H9 (cell line): ENCODE results near the gene KCNV2. TPM values are rescaled to one million over a fixed set of nuclear protein-coding genes. Genes with fewer than 3 reads are reported as not detected.

Source experiments
- DNase-seq: peaks from one replicate; pipeline ENCODE4 v3.0.0-alpha.2; 2017
- H2AFZ ChIP-seq: one replicate; pipeline ENCODE4 v1.6.1; 2013; ENCODE audit warnings: mild to moderate bottlenecking, low read length, control low read depth, moderate library complexity
- H2AK5ac ChIP-seq: 2 replicates; pipeline ENCODE4 v1.6.1; 2013; ENCODE audit warnings: low read length, control low read depth, mixed read lengths; ENCODE audit not compliant: insufficient read length
- H2BK120ac ChIP-seq: one replicate; pipeline ENCODE4 v1.6.1; 2013; ENCODE audit warnings: low read depth, mild to moderate bottlenecking, low read length, control low read depth, inconsistent platforms; ENCODE audit not compliant: poor library complexity, severe bottlenecking
- H2BK12ac ChIP-seq: 2 replicates; pipeline ENCODE4 v1.6.1; 2013; ENCODE audit warnings: low read length, control low read depth, mixed read lengths, low read depth; ENCODE audit not compliant: insufficient read length
- H2BK15ac ChIP-seq: 2 replicates; pipeline ENCODE4 v1.6.1; 2013; ENCODE audit warnings: low read depth, low read length, control low read depth
- H2BK20ac ChIP-seq: one replicate; pipeline ENCODE4 v1.6.1; 2013; ENCODE audit warnings: low read depth, mild to moderate bottlenecking, low read length, control low read depth, inconsistent platforms; ENCODE audit not compliant: poor library complexity, severe bottlenecking
- H2BK5ac ChIP-seq: 2 replicates; pipeline ENCODE4 v1.6.1; 2013; ENCODE audit warnings: low read length, control low read depth, mixed read lengths; ENCODE audit not compliant: insufficient read length
- H3K14ac ChIP-seq: 2 replicates; pipeline ENCODE4 v1.6.1; 2013; ENCODE audit warnings: low read length, control low read depth; ENCODE audit not compliant: insufficient read depth
- H3K18ac ChIP-seq: 2 replicates; pipeline ENCODE4 v1.6.1; 2013; ENCODE audit warnings: low read depth, mild to moderate bottlenecking, mixed read lengths, low read length, control low read depth; ENCODE audit not compliant: insufficient read length
- H3K23ac ChIP-seq: 2 replicates; pipeline ENCODE4 v1.6.1; 2013; ENCODE audit warnings: low read length, control low read depth, mixed read lengths, low read depth; ENCODE audit not compliant: insufficient read length
- H3K23me2 ChIP-seq: 2 replicates; pipeline ENCODE4 v1.6.1; 2013; ENCODE audit warnings: low read depth, mild to moderate bottlenecking, mixed read lengths, low read length, control low read depth; ENCODE audit not compliant: insufficient read length, poor library complexity, severe bottlenecking
- H3K27ac ChIP-seq: 2 replicates; pipeline ENCODE4 v1.5.1; 2013; ENCODE audit warnings: low read length, control low read depth, mixed read lengths, low read depth; ENCODE audit not compliant: insufficient read length
- H3K27me3 ChIP-seq: 2 replicates; pipeline ENCODE4 v1.6.1; 2013; ENCODE audit warnings: low read length, control low read depth, inconsistent platforms; ENCODE audit not compliant: insufficient read depth
- H3K4ac ChIP-seq: 2 replicates; pipeline ENCODE4 v1.6.1; 2013; ENCODE audit warnings: low read depth, mild to moderate bottlenecking, control low read depth, inconsistent platforms, low read length, moderate library complexity
- H3K4me1 ChIP-seq: 2 replicates; pipeline ENCODE4 v1.6.1; 2013; ENCODE audit warnings: low read length, control low read depth, inconsistent platforms; ENCODE audit not compliant: insufficient read depth
- H3K4me2 ChIP-seq: 2 replicates; pipeline ENCODE4 v1.6.1; 2013; ENCODE audit warnings: low read length, control low read depth, mixed read lengths; ENCODE audit not compliant: insufficient read length, insufficient read depth
- H3K56ac ChIP-seq: 2 replicates; pipeline ENCODE4 v1.6.1; 2013; ENCODE audit warnings: low read depth, mild to moderate bottlenecking, mixed read lengths, low read length, control low read depth; ENCODE audit not compliant: insufficient read length
- H3K79me1 ChIP-seq: 2 replicates; pipeline ENCODE4 v1.6.1; 2013; ENCODE audit warnings: low read depth, mild to moderate bottlenecking, moderate library complexity, low read length, control low read depth, inconsistent platforms; ENCODE audit not compliant: insufficient read depth, poor library complexity, severe bottlenecking
- H3K79me2 ChIP-seq: 2 replicates; pipeline ENCODE4 v1.6.1; 2013; ENCODE audit warnings: low read length, control low read depth, inconsistent platforms; ENCODE audit not compliant: insufficient read depth
- H3K9ac ChIP-seq: 2 replicates; pipeline ENCODE4 v1.6.1; 2013; ENCODE audit warnings: low read length, control low read depth, mixed read lengths; ENCODE audit not compliant: insufficient read length; ENCODE audit errors: extremely low read depth
- H3K9me3 ChIP-seq: one replicate; pipeline ENCODE4 v1.6.1; 2013; ENCODE audit warnings: low read depth, low read length, inconsistent platforms; ENCODE audit not compliant: control insufficient read depth
- H3T11ph ChIP-seq: one replicate; pipeline ENCODE4 v1.6.1; 2013; ENCODE audit warnings: mild to moderate bottlenecking, low read length, control low read depth, inconsistent platforms
- H4K20me1 ChIP-seq: one replicate; pipeline ENCODE4 v1.6.1; 2013; ENCODE audit not compliant: control insufficient read depth, insufficient read length, insufficient read depth
- H4K5ac ChIP-seq: 2 replicates; pipeline ENCODE4 v1.6.1; 2013; ENCODE audit warnings: low read depth, mild to moderate bottlenecking, mixed read lengths, low read length, control low read depth; ENCODE audit not compliant: insufficient read length
- H4K8ac ChIP-seq: replicated peaks from 2 replicates; pipeline ENCODE4 v1.6.1; 2013; ENCODE audit warnings: low read length, control low read depth, mixed read lengths, low read depth; ENCODE audit not compliant: insufficient read length
- H4K91ac ChIP-seq: 2 replicates; pipeline ENCODE4 v1.6.1; 2013; ENCODE audit warnings: low read depth, mild to moderate bottlenecking, moderate library complexity, mixed read lengths, low read length, control low read depth; ENCODE audit not compliant: insufficient read length
- H3K27ac Mint-ChIP-seq, 3 experiments: 2 replicates in 2 of 3; 3 replicates in 1 of 3; pipeline ENCODE4 v1.8.0; 2020 to 2021; ENCODE audit warnings: mixed read lengths in 3 of 3, mild to moderate bottlenecking in 1 of 3, moderate library complexity in 1 of 3
- H3K27me3 Mint-ChIP-seq: 2 replicates; pipeline ENCODE4 v1.8.0; 2021; ENCODE audit warnings: low read depth, mild to moderate bottlenecking, moderate library complexity, mixed read lengths
- H3K36me3 Mint-ChIP-seq, 3 experiments: 2 replicates in 2 of 3; 3 replicates in 1 of 3; pipeline ENCODE4 v1.8.0; 2020 to 2021; ENCODE audit warnings: low read depth in 3 of 3, mixed read lengths in 3 of 3; ENCODE audit not compliant: insufficient read depth in 1 of 3
- H3K4me1 Mint-ChIP-seq, 2 experiments: 2 replicates each; pipeline ENCODE4 v1.8.0; 2020; ENCODE audit warnings: mixed read lengths in 2 of 2
- H3K4me3 Mint-ChIP-seq, 2 experiments: 2 replicates in 1 of 2; 3 replicates in 1 of 2; pipeline ENCODE4 v1.8.0; 2020 to 2021; ENCODE audit warnings: mild to moderate bottlenecking in 2 of 2, mixed read lengths in 2 of 2, moderate library complexity in 1 of 2
- H3K9me3 Mint-ChIP-seq, 2 experiments: 2 replicates in 1 of 2; 3 replicates in 1 of 2; pipeline ENCODE4 v1.8.0; 2020; ENCODE audit warnings: mild to moderate bottlenecking in 2 of 2, mixed read lengths in 2 of 2, moderate library complexity in 1 of 2
- WGBS: extraction: QIAGEN DNeasy Blood & Tissue Kit; methylation state at CpG from one replicate; pipeline ENCODE4 v1.1.7; 2013; ENCODE audit warnings: missing lambda C conversion rate, low lambda C conversion rate, mixed read lengths; ENCODE audit not compliant: insufficient read length; ENCODE audit errors: extremely low coverage; 5-methylcytosine and 5-hydroxymethylcytosine counted together
- total RNA-seq: library from RNA; stranded (reverse); gene quantifications from 2 replicates; pipeline ENCODE4 v1.2.1, GENCODE V29; 2021
- TF ChIP-seq, protein P1 (sequence below): fragments of 200-600 bp; sonication (generic); conservative IDR thresholded peaks from 3 replicates; pipeline ENCODE4 v1.8.0; 2021; ENCODE audit warnings: antibody characterized with exemption, mild to moderate bottlenecking

KCNV2 gene
- total RNA-seq, 1 experiment from 2014 or later = not detected

DNA sequence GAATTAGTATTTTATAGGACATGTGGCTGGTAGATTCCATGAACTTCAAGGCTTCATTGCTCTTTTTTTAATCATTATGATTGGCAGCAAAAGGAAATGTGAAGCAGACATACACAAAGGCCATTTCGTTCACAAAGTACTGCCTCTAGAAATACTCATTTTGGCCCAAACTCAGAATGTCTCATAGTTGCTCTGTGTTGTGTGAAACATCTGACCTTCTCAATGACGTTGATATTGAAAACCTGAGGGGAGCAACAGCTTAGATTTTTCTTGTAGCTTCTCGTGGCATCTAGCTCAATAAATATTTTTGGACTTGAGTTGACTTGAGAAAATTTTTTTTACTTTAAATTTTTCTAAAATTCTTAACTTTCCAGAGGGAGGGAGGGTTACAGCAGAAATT lies 12.4 kb downstream of the KCNV2 start:
- H4K8ac ChIP-seq = no peak overlapping the region
- H3K56ac ChIP-seq = no peak overlapping the region
- H3K79me2 ChIP-seq = no peaks in the 10 kb centered on the region
- no peaks in the 10 kb centered on the region for H3K4me1 ChIP-seq
- H3T11ph ChIP-seq = no peak overlapping the region
- H3K79me1 ChIP-seq = no peaks in the 10 kb centered on the region
- H3K4me2 ChIP-seq = no peak overlapping the region
- peaks cover 0 to 4% (median 3%) of the 10 kb centered on the region in 3 experiments; a peak in 3 of 7 replicates for H3K36me3 Mint-ChIP-seq
- H4K5ac ChIP-seq = no peak overlapping the region
- no peak overlapping the region for H2BK12ac ChIP-seq
- H3K23me2 ChIP-seq = no peaks in the 10 kb centered on the region
- no peak overlapping the region for H3K27ac Mint-ChIP-seq
- no peak overlapping the region for H3K4me3 Mint-ChIP-seq
- H3K23ac ChIP-seq = no peak overlapping the region
- no peaks in the 10 kb centered on the region for H3K9me3 ChIP-seq
- no peak overlapping the region for H3K14ac ChIP-seq
- H3K9ac ChIP-seq = no peak overlapping the region
- no peak overlapping the region for H2BK120ac ChIP-seq
- H3K18ac ChIP-seq = no peak overlapping the region
- no peak for DNase-seq
- H4K20me1 ChIP-seq = no peaks in the 10 kb centered on the region
- WGBS = no CpG with 5 or more reads among the region's 3 CpGs
- no peak overlapping the region for H2BK15ac ChIP-seq
- H3K27me3 ChIP-seq = no peaks in the 10 kb centered on the region
- H3K27me3 Mint-ChIP-seq = no peaks in the 10 kb centered on the region
- no peak overlapping the region for H2AFZ ChIP-seq
- H3K4me1 Mint-ChIP-seq = peaks cover 18 to 20% of the 10 kb centered on the region in 2 experiments
- no peak overlapping the region for H2AK5ac ChIP-seq
- H2BK20ac ChIP-seq = no peak overlapping the region
- H3K9me3 Mint-ChIP-seq = no peaks in the 10 kb centered on the region
- no peak overlapping the region for H3K27ac ChIP-seq
- H4K91ac ChIP-seq = no peak overlapping the region
- no peak overlapping the region for H3K4ac ChIP-seq
- no peak overlapping the region for H2BK5ac ChIP-seq
- TF ChIP-seq, protein P1, sequence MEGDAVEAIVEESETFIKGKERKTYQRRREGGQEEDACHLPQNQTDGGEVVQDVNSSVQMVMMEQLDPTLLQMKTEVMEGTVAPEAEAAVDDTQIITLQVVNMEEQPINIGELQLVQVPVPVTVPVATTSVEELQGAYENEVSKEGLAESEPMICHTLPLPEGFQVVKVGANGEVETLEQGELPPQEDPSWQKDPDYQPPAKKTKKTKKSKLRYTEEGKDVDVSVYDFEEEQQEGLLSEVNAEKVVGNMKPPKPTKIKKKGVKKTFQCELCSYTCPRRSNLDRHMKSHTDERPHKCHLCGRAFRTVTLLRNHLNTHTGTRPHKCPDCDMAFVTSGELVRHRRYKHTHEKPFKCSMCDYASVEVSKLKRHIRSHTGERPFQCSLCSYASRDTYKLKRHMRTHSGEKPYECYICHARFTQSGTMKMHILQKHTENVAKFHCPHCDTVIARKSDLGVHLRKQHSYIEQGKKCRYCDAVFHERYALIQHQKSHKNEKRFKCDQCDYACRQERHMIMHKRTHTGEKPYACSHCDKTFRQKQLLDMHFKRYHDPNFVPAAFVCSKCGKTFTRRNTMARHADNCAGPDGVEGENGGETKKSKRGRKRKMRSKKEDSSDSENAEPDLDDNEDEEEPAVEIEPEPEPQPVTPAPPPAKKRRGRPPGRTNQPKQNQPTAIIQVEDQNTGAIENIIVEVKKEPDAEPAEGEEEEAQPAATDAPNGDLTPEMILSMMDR = no peak
